Mesenteric fat pad (tissue), 1 donor: ENCODE measurements around the gene CENPK. TPM values are rescaled to one million over a fixed set of nuclear protein-coding genes. Genes with fewer than 3 reads are reported as not detected.
"Not testable (repeated sequence)": the region's sequence is repeated elsewhere in the genome, so short reads cannot be mapped to it uniquely, and the experiment has no call there.

Experiments used
- DNase-seq: peaks from one replicate; pipeline ENCODE4 v3.0.0-alpha.2; 2020; ENCODE audit warnings: low spot score
- long read RNA-seq: library from polyadenylated mRNA; unstranded; transcript quantifications from one replicate; pipeline ENCODE4 v2.0.0, GENCODE V29; 2020
- total RNA-seq: library from RNA; stranded (reverse); fragmentation: NEBNext Ultra II Directional; extraction: Animal tissue kit (Norgen Biotek cat#: 25700); gene quantifications from one replicate; pipeline ENCODE4 v1.2.1, GENCODE V29; 2021
- donor health status: DM: yes; HTN: yes; CAD: no.

The CENPK gene
- 0.80 TPM for total RNA-seq
- long read RNA-seq, result 0 reads

GRCh38 chr5:65562731-65563701 lies at the start of gene CENPK, which contains the start of gene PPWD1:
CENPK (minus strand) TSS chr5:65563168; CDS start chr5:65554907, 8,261 bp downstream.
PPWD1 (plus strand) TSS chr5:65563296; CDS start chr5:65563311, 15 bp downstream.
- DNase-seq, result peak; percentile 97

GRCh38 chr5:65612298-65612907 lies 49.4 kb upstream of the CENPK start:
- no peak for DNase-seq

- DNase-seq, result no peak
Observed at GRCh38 chr5:65611524-65611923, 48.6 kb upstream of the CENPK start.

GRCh38 chr5:65601761-65602160 lies 38.8 kb upstream of the CENPK start:
- not testable (repeated sequence) for DNase-seq

- no peak for DNase-seq
Observed at GRCh38 chr5:65588694-65589093, 25.7 kb upstream of the CENPK start.

- DNase-seq, result no peak
Observed at GRCh38 chr5:65577141-65577540, 14.2 kb upstream of the CENPK start.

GRCh38 chr5:65570598-65571226 lies 7.7 kb upstream of the CENPK start:
- DNase-seq, result no peak

- no peak for DNase-seq
Observed at GRCh38 chr5:65566505-65566904, 3.5 kb upstream of the CENPK start.

- DNase-seq, result no peak
Observed at GRCh38 chr5:65563777-65564176, 809 bp upstream of the CENPK start.

GRCh38 chr5:65556718-65557117 lies 6.2 kb downstream of the CENPK start:
- no peak for DNase-seq

GRCh38 chr5:65556181-65556580 lies 6.8 kb downstream of the CENPK start:
- no peak for DNase-seq

- no peak for DNase-seq
Observed at GRCh38 chr5:65555287-65555686, 7.7 kb downstream of the CENPK start.

- DNase-seq, result no peak
Observed at GRCh38 chr5:65553941-65554340, 9.0 kb downstream of the CENPK start.

- DNase-seq, result no peak
Observed at GRCh38 chr5:65548281-65548680, 14.7 kb downstream of the CENPK start.

GRCh38 chr5:65546141-65546540 lies 16.8 kb downstream of the CENPK start:
- DNase-seq, result no peak

GRCh38 chr5:65544473-65544872 lies 18.5 kb downstream of the CENPK start:
- DNase-seq, result no peak

GRCh38 chr5:65539827-65540226 lies 23.1 kb downstream of the CENPK start:
- no peak for DNase-seq

- DNase-seq, result no peak
Observed at GRCh38 chr5:65535529-65535987, 27.4 kb downstream of the CENPK start.

GRCh38 chr5:65530904-65531303 lies 32.1 kb downstream of the CENPK start:
- DNase-seq, result no peak

- DNase-seq, result no peak
Observed at GRCh38 chr5:65525726-65526125, 37.2 kb downstream of the CENPK start.

- no peak for DNase-seq
Observed at GRCh38 chr5:65512170-65512937, 50.6 kb downstream of the CENPK start.
